Stimulated activated CD4-positive, alpha-beta T cell treated with anti-CD3 and anti-CD28 coated beads, Interleukin-2, amount 100 ng/mL, for 4 hours (primary cell): ENCODE data around the gene ITGA5.
"Not testable (repeated sequence)": the region's sequence is repeated elsewhere in the genome, so short reads cannot be mapped to it uniquely, and the experiment has no call there.

Experiments
- DNase-seq: peaks from one replicate; pipeline ENCODE4 v3.0.0-alpha.2; 2020; ENCODE audit warnings: low read depth

The ITGA5 gene

DNA sequence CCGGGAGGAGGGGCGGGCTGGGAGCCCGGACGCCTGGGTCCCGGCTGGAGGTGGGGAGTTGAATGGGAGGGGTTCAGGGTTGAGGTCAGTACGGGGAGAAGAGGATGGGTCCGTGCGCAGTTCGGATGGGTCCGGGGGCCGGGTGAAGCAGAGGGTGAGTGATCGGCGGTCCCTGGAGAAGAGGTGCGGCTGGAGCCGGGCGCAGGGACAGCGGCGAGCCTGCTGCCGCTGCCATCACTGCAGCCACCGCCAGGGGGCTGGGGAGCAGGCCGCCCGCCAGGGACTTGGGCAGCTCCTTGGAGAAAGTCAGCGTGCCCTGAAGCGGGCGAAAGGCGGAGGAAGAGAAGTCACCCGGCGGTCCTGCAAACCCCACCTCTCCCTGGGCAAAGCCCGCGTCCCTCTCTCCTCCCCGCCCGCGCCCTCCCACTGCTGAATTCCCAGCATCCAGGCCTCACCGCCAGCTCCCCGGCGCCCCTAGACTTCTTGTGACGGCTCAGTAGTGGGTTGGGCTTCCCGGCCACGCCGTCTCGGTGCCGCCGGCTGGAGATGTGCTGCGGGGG, 48.8 kb downstream of the ITGA5 start:
- DNase-seq: no peak

DNA sequence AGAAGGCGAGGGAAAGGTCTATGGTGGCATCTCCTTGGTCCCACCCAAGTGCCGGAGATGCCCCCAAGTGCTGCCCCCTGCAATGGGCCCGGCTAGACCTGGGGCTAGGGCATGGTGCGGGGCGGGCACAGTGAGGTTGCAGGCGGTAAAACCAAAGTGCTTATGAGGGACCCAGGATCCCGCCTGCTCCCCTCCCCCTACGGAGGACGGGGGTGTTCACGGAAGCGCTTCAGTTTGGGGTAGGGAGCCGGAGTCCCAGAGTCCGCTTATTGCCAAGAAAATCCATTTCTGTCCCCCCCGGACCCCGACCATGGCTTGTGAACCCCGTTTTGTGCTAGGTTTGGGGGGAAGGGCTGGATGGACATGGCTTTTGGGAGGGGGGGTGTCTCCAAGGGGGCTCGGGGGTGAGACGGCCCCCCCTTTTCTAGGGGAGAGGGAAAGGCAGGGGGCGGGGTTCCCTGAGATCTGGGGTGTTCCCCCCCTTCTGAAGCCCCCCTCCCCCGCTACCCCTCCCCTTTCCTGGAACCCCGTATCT, 49.4 kb downstream of the ITGA5 start:
- DNase-seq: no peak

DNA sequence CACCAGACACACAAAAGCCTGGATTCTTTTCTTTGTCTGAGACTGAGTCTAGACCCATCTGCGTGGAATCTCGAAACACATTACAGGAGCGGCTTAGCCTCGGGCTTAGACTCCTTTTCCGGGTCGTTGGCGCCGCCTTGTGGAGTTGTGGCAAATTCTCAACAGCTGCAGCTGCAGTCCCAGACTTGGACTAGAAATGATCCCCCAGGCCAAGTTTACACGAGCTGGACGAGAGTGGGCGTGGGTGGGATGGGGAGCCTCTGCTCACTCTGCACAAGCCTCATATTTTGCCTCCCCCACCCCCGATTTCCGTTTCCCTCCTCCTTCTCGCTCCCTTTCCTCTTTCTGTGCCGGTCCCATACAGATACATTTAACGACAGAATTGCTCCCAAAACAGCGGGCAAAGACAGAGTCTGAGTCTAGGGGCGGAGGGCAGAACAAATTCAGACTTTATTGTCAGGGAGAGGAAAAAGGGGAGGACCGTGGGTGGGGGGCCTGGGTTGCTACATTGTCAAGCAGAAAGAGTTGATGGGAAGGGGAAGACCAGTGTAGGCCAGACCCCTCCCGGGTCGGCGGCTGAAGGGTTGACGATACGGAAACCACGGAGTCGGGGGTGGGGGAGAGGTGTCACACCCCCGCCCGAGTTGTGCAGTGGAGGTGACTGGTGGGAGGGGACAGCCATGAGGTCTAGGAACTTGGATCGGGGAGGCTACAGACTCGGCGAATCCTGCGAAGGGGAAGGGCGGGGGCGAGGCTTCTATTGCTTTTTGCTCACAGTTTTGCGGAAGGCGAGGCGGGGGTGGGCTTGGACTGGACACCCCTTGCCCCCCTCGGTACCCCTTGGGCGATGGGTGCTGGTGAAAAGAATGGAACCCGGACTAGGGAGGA, 50.1 kb downstream of the ITGA5 start:
- peak; percentile 82 for DNase-seq

DNA sequence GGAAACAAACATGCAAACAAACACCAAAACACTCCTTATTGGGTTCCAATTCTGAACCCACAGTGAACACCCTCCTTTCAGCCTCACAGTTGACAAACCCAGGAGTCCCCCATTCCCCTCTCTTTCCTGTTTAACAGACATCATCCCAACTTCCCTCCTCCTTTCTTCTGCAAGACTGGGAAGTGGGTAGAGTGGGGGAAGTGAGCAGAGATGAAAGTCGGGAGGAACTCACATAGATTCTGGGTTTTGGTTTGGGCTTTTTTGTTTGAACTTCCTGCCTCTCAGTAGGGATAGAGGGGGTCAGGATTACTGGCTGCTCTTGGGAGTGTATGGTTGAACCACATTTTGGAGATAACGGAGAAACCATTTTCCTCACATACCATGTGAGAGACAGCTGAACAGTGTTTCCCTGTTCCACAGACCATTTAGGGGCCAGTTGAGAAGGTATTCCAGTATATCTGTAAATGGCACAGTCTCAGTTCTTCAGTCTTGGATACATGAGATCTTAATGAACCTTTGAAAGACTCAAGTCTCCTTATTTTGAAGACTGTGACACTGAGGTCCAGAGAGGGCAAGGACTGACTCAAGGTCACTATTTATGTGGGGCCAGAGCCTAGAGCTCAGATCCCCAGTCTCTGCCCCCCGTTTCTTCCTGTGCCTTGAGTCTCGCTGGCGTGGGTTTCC, 50.9 kb downstream of the ITGA5 start:
- no peak for DNase-seq

DNA sequence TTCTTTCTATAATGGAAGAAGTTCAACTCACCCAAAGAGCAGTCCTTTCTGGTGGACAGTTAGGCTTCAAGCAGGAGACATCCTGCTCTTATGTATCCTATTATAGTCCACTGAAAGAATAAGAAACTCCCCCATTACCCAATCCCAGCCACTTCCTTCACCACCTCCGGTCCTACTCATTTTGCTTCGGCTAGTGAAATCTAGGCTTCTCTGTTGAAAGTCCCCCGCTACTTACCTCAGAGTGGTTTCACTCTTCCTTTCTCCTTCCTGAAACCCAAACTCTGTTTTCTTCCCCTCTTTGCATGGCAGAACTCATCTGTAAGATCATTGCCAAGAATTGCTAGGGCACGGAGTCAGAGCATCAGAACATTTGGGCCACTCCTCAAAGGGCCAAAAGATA, 54.7 kb downstream of the ITGA5 start, which contains the start of gene GPR84:
GPR84 (minus strand) TSS at position 74 of the 400 bp plus-strand sequence. CDS start 635 bp downstream, outside the sequence.
- no peak for DNase-seq

DNA sequence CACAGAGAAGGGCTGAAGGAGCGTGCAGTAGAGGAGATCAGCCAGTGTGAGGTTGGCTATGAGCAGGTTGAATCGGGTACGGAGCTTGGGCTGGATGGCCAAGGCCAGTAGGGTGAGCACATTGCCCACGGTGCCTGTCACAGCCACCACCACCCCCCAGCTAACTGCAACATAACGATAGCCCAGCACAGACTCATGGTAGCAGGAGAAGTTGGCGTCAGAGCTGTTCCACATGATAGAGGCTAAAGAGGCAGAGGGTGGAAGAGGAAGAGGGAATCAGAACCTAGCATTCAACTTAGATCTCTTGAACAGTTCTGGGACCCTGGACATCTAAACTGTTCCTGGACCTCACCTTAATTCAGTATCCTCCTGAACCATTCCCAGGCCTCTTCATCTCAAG, 55.4 kb downstream of the ITGA5 start:
- DNase-seq: no peak

DNA sequence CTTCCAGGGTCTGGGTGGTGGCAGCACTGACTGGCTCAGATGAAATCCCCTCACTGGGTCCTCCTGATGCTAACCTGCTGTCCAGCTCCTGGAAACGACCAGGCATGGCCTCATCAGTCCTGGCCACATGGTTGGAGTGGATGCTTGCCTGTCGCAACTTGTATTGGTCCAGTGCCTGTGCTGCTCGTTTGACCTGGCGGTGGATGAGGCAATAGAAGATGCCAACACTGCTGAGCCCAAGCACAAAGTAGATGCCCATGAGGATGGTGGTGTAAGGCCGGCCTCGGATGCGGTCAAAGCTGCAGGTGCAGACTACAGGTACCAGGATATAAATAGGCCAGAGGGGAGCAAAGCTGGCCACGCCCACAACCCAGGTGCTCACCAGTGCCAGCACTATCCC, 56.0 kb downstream of the ITGA5 start:
- DNase-seq: no peak

DNA sequence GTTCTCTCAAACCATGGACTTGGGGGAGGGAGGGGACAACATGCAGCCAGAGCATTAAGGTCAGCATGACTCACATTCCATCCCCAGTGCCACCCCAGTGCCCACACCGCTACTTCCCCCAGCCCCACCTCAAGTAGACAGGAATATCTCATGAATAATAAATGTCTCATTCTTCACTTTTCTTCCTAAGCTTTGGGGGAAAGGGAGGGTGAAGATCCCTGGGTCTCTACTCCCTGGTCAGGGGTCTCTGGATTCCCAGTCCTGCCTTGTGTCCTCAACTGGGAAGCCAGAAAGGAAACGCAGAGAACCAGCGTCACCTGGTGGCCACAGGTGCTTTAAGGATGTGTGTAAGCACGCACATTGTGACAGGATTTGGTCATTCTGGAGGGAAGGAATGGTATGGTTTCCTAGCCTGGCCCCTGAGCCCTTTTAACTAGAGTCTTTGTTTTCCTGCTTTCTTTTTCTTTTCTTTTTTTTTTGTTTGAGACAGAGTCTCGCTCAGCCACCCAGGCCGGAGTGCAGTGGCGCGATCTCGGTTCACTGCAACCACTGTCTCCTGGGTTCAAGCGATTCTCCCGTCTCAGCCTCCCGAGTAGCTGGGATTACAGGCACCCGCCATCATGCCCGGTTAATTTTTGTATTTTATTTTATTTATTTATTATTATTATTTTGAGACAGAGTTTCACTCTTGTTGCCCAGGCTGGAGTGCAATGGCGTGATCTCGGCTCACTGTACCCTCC, 58.2 kb downstream of the ITGA5 start:
- DNase-seq: peak; percentile 45

DNA sequence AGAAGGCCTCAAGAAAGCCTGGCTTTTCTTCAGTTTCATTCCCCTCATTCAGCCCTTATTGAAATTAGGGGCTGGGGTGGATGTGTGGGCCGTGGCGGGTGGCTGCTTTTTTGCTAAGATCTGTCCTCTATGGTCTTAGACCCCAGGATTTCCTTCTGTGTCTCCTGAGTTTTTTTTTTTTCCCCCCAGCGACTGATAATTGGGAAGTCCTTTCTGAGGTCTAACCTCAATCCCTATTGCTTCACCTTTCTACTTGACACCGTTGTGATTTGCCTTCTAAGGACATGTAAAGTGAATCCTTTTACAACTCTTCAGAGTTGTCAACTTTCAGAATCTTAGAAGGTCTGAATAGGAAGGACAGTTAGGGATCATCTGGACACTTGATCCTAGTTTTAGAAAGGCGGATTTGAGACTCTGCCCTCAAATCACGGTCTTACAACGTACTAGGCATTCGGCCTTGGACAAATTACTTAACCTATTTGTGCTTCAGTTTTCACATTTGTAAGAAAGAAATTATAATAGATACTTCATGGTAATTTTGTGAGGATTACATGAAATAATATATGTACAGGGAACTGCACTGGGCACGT, 59.2 kb downstream of the ITGA5 start:
- DNase-seq: no peak

DNA sequence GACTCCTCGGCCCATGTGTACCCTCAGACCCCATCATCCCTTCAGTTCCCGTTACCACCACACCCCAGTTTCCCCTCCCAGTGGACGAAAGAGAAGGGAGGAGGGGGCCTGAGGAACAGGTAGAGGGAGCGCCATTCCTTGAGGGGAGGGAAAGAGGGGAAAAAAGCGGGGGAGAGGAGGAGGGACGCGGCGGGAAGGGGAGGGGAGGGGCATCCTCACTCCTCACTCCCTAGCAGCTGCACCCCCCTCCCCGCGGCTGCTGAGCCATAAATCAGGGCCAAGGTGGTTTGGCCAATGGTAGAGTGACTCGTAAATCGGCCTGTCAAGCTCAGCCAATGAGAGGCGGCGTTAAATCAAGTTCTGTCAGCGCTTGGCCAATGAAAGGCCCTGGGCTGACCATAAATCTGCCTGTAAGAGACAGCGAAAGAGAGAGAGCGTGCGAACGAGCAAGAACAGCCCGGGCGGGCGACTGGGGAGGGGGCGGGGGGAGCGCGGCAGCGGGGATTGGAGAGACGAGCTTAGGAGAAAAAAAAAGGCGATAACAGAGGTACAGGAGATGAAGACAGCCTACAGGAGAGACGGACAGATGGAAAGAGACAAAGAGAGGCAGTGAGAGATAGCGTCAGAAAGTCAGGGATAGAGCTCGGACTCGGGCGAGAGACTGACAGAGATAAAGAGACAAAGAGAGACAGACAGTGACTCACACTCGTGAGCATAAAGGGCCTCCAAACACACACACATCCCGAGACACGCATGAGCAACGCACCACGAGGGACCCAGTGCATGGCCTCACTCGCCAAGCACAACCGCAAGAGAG, 59.9 kb downstream of the ITGA5 start:
- peak; percentile 91 for DNase-seq

DNA sequence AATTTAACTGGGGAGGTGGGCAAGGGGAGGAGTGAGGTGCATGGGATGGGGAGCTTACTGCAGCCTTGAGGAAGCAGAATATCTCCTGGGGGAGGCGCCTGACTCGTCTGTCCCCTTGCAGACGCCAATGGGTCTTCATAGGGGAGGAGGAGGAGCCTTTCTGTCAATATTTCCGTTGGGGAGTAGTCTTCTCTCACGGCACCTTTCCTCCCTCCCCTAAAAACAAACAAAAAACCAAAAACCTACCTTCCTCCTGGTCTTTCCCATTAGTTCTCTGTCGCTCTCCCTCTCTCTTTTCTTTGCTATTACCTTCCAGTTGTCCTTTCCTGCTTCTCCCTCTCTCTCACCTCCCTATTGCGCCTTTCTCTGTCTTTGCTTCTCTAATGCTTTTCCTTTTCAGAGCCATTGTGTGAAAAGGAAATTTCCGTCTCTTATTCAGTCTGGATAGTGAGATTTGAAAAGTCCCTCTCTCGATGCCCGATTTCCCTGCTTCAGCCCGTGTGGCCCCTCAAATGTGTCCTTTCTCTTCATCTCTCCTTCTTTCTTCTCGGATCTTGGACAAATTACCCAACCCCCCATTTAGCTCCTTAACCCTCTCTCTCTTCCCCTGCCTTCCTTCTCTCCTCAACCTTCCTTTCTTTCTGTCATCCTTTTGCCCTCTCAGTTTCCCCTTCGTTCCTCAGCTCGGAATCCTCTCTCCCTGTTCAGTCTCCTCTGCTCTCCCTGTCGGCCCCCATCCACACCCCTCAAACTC, 60.7 kb downstream of the ITGA5 start:
- peak; percentile 45 for DNase-seq

DNA sequence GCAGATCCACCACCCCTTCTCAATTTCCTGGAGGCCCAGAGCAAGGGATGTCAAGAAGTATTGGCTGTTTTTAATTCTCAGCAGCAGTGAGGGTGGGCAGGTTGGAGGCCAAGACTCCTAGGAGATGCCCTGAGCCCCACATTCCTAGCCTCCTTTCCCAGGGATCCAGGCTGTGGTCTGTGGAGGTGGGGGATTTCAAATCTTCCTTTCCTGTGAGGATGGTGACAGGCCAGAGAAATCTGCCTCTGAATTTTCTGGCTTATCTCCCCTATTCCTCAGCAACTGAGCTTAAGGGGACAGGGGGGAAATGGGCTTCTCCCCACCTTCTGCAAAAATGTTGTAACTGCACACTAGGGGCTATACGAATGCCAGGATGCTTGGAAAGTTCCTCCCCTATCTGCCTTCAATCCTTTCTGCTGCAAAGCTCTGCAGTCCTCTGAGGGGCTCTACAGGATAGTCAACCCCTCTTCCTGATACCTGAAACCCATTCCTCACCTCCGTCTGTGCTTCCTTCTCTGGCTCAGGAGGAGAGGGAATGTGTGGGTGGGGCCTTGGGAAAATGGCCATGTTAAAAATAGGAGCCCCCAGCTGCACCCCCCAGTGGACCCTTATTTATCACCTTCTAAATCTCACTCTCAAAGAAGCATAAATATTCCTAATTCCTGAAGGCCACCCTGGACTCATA, 61.4 kb downstream of the ITGA5 start:
- no peak for DNase-seq

DNA sequence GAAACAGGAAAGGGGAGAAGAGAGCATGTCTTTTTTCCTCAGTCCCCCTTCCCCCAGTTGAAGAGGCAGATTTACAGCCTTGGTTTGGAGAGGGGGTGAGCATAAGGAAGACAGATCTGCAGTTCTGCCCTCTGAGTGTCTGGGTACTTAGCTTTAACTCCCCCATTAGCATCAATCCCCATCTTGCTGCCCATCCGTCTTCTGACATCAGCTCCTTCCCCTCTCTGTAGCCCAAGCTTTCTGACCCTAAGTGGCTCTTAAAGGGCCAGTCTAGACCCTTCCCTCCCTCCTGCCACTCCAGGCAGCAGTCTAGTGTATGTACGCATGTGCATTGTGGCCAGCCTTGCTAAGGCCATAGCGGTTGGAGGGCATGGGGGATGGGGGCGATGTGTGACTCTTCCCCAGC, 62.1 kb downstream of the ITGA5 start:
- no peak for DNase-seq

DNA sequence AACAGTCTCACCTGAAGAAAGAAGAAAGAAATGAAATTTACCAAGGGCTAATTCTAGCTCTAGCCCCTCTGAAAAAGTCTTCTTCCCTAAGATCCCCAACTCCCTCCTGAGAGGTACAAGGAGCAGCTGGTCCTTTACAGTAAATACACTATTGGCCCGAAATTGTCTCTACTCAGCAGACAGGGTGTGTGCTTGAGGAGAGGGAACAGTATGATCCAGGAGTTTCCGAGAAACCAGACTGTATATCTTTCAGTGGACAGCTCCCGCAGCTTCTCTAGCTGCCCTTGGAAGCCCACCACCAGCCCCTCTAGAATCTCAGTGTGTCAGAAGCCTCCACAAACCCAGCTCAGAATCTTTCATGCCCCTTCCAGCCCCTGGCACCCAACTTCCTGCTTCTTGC, 62.8 kb downstream of the ITGA5 start:
- DNase-seq: no peak

DNA sequence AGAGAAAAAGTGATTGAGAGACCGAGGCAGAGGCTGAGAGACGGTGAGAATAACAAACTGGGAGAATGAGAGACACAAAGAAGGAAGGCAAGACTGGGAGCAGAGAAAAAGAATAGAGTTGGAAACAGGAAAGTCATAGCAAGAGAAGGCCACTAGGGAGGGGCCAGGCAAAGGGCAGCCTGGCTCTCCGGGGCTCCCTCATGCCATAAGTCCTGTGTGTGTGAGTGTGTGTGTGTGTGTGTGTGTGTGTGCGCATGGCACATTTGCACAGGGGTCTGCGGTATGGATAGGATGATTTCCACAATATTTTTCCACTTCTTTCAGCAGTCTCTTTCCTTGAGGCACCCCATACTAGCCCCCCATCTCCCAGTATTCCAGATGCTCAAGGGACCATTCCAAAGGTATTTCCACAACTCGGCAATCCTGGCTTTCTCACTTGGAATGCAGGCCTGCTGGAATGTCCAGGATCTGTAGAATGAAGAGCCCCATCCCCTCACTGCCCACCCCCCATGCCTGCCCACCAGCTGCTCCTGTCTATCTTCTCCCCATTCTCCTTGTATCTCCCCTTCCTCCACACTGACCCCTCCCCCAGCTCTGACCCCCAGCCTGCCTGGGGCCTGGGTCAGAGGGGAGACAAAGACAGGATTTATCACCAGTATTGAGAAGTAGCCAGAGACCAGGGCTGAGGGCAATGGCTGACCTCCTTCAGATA, 63.8 kb downstream of the ITGA5 start:
- DNase-seq: no peak

DNA sequence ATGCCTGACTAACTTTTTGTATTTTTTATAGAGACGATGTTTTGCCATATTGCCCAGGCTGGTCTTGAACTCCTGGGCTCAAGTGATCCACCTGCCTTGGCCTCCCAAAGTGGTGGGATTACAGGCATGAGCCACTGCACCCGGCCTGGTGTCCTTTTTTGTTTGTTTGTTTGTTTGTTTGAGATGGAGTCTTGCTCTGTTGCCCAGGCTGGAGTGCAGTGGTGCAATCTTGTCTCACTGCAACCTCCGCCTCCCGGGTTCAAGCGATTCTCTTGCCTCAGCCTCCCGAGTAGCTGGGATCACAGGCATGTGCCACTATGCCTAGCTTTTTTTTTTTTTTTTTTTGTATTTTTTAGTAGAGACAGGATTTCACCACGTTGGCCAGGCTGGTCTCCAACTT, 64.8 kb downstream of the ITGA5 start:
- DNase-seq: not testable (repeated sequence)

DNA sequence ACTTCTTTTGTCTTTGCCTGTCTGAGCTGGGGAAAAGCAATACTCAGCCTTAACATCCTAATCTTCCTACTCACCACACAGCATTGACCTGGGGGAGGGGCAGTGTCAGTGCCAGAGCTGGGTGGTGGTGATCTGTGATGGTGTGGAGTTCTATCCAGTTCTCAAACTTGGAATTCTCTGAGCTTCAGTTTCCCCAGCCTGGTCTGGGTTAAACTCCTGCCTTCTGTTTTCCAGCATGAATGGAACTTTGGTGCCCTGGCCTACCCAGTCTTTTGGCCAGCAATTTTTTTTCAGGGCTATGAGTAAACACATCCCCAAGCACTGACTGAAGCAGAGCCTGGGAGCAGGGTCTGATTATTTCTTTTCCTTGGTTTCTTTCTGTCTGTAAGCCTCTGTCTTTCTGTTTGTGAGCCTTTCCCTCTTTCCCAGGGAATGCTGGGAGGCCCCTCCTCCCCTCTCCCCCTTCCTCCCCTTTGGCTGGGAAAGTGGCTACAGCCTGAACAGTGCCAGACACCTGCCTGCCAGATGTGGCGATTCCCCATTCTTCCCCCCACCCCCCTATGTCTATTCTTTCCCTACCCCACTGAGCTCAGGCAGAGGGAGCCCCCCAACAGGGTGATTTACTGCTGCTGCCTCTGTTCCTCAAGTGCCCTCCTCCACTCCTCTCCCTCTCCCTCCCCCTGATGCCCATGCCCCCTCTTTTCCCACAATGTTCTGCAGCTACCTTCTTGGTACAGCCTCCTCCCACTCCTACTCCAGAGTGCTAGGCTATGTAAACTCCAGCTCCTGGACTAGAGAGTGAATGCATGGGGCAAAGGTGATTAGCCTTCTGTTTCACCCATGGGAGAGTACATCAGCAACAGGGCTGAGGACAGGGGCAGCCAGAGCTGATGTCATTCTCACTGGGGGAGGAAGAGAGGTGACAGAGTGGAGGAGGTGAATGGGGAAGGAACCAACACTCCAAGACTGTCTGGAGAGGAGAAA, 65.9 kb downstream of the ITGA5 start:
- DNase-seq: no peak
